H1 (cell line): ENCODE measurements around the gene ZNF454. TPM values are rescaled to one million over a fixed set of nuclear protein-coding genes. Genes with fewer than 3 reads are reported as not detected.

ENCODE experiments used
- ATF3 ChIP-seq: IDR thresholded peaks from 2 replicates; pipeline ENCODE4 v1.6.1; 2011; ENCODE audit warnings: low read depth, mild to moderate bottlenecking, low read length; ENCODE audit not compliant: insufficient read depth
- CBX8 ChIP-seq: fragments of 300-800, 300-1000 bp; sonication (generic); IDR thresholded peaks from 2 replicates; pipeline ENCODE4 v1.7.1; 2016; ENCODE audit warnings: low read depth, low read length, borderline replicate concordance
- CHD2 ChIP-seq: IDR thresholded peaks from 2 replicates; pipeline ENCODE4 v1.6.1; 2012; ENCODE audit warnings: low read length, improper control_type of control experiment
- CREB1 ChIP-seq: IDR thresholded peaks from 2 replicates; pipeline ENCODE4 v1.6.1; 2012; ENCODE audit warnings: inconsistent platforms
- CTCF ChIP-seq, 3 experiments: IDR thresholded peaks; 1 replicate in 2 of 3; 2 replicates in 1 of 3; pipeline versions ENCODE4 v1.5.1 to v1.6.1; 2011; ENCODE audit warnings: low read length in 3 of 3, mild to moderate bottlenecking in 3 of 3, inconsistent platforms in 2 of 3, low read depth in 1 of 3, moderate library complexity in 1 of 3; ENCODE audit not compliant: insufficient read depth in 1 of 3; ENCODE audit errors: control extremely low read depth in 1 of 3
- EGR1 ChIP-seq: IDR thresholded peaks from 2 replicates; pipeline ENCODE4 v1.6.1; 2011; ENCODE audit warnings: low read depth, low read length, borderline replicate concordance
- GTF2F1 ChIP-seq: IDR thresholded peaks from 2 replicates; pipeline ENCODE4 v1.6.1; 2012; ENCODE audit warnings: low read depth, low read length, improper control_type of control experiment, borderline replicate concordance
- HDAC2 ChIP-seq, 2 experiments: fragments of 300-600 bp in 1 of 2; sonication (generic) in 1 of 2; IDR thresholded peaks; 2 replicates each; pipeline ENCODE4 v1.6.1; 2011 to 2012; ENCODE audit warnings: low read depth in 2 of 2, low read length in 2 of 2, mild to moderate bottlenecking in 2 of 2, moderate library complexity in 2 of 2, borderline replicate concordance in 1 of 2, inconsistent platforms in 1 of 2
- HDAC6 ChIP-seq: IDR thresholded peaks from one replicate; pipeline ENCODE4 v1.7.1; 2012; ENCODE audit warnings: low read depth, mild to moderate bottlenecking, inconsistent platforms, low read length, moderate library complexity
- JUN ChIP-seq: IDR thresholded peaks from 2 replicates; pipeline ENCODE4 v1.6.1; 2011; ENCODE audit warnings: low read depth, mild to moderate bottlenecking, improper control_type of control experiment, low read length
- KDM4A ChIP-seq: IDR thresholded peaks from one replicate; pipeline ENCODE4 v1.7.1; 2012; ENCODE audit warnings: low read depth, mild to moderate bottlenecking, moderate library complexity, low read length, inconsistent platforms; ENCODE audit not compliant: severe bottlenecking
- MAFK ChIP-seq: IDR thresholded peaks from 2 replicates; pipeline ENCODE4 v1.6.1; 2012; ENCODE audit warnings: low read depth, mild to moderate bottlenecking, improper control_type of control experiment, low read length
- POLR2AphosphoS5 ChIP-seq: IDR thresholded peaks from 2 replicates; pipeline ENCODE4 v1.6.1; 2011; ENCODE audit warnings: low read depth, low read length
- RAD21 ChIP-seq, 2 experiments: IDR thresholded peaks in 1 of 2; conservative IDR thresholded peaks in 1 of 2; 2 replicates each; pipeline ENCODE4 v1.6.1; 2011; ENCODE audit warnings: low read depth in 2 of 2, low read length in 2 of 2, improper control_type of control experiment in 1 of 2, inconsistent platforms in 1 of 2, mild to moderate bottlenecking in 1 of 2, moderate library complexity in 1 of 2
- RNF2 ChIP-seq: fragments of 200-900, 300-1000 bp; sonication (generic); IDR thresholded peaks from 2 replicates; pipeline ENCODE4 v1.7.1; 2016; ENCODE audit warnings: borderline replicate concordance, low read depth, mild to moderate bottlenecking, antibody characterized with exemption, low read length; ENCODE audit not compliant: poor library complexity, severe bottlenecking; ENCODE audit errors: missing control alignments
- SIX5 ChIP-seq: IDR thresholded peaks from 2 replicates; pipeline ENCODE4 v1.6.1; 2011; ENCODE audit warnings: mild to moderate bottlenecking, low read depth, low read length
- TAF1 ChIP-seq: IDR thresholded peaks from 2 replicates; pipeline ENCODE4 v1.6.1; 2011; ENCODE audit warnings: mild to moderate bottlenecking, low read depth, low read length
- TAF7 ChIP-seq: optimal IDR thresholded peaks from 2 replicates; pipeline ENCODE3; 2011; ENCODE audit warnings: low read depth, mild to moderate bottlenecking, inconsistent platforms, low read length, moderate library complexity, borderline replicate concordance
- TBP ChIP-seq: IDR thresholded peaks from 2 replicates; pipeline ENCODE4 v1.6.1; 2011; ENCODE audit warnings: low read depth, low read length, improper control_type of control experiment
- YY1 ChIP-seq: IDR thresholded peaks from 2 replicates; pipeline ENCODE4 v1.6.1; 2011; ENCODE audit warnings: low read depth, mild to moderate bottlenecking, low read length
- polyA plus RNA-seq, 7 experiments: library from polyadenylated mRNA; depleted of rRNA in 3 of 7; stranded (reverse) in 5 of 7; unstranded in 2 of 7; fragments of >200 nt in 5 of 7; fragments of 200-250 nt in 2 of 7; gene quantifications; 1 replicate in 5 of 7; 2 replicates in 1 of 7; 4 replicates in 1 of 7; pipeline versions ENCODE4 v1.2.1 to v1.2.3, GENCODE V29; 2011 to 2013; ENCODE audit warnings: missing spikeins in 2 of 7, mixed read lengths in 2 of 7
- total RNA-seq: library from RNA; stranded (reverse); fragmentation: NEBNext Ultra II Directional; extraction: Animal tissue kit (Norgen Biotek cat#: 25700); gene quantifications from 2 replicates; pipeline ENCODE4 v1.2.1, GENCODE V29; 2021

The ZNF454 gene
- total and polyA plus RNA-seq, 2 of the 8 experiments (the other 6 are each of a cell fraction or from before 2014, with no cell fraction given): 0.33 to 1.2 TPM

- no peak for TF ChIP-seq POLR2AphosphoS5
- no peak for TF ChIP-seq SIX5
- no peak for TF ChIP-seq EGR1
- 0 out of 2 replicates have a peak, but pooled peaks have one; percentile 29 for TF ChIP-seq TAF1
- no peak for TF ChIP-seq ATF3
- no peak for TF ChIP-seq TAF7
- TF ChIP-seq HDAC6: no peak
- TF ChIP-seq CTCF (IDR thresholded peaks at IDR 0.05; ENCODE audit: control extremely low read depth in 1 of 3, insufficient read depth in 1 of 3, low read depth in 1 of 3, low read length in 3 of 3): no peak; a peak in 1 of 4 replicates
- no peak for TF ChIP-seq HDAC2 (IDR thresholded peaks at IDR 0.05; ENCODE audit: borderline replicate concordance in 1 of 2, low read depth in 2 of 2, low read length in 2 of 2)
- no peak for TF ChIP-seq YY1
- no peak for TF ChIP-seq RAD21 (IDR thresholded peaks at IDR 0.05 in 1 of 2, conservative IDR thresholded peaks at IDR 0.05 in 1 of 2; ENCODE audit: low read depth in 2 of 2, low read length in 2 of 2)
- no peak for TF ChIP-seq RNF2
- no peak for TF ChIP-seq CBX8
- no peak for TF ChIP-seq TBP
- no peak for TF ChIP-seq CHD2
- no peak for TF ChIP-seq GTF2F1
- TF ChIP-seq JUN: no peak
- TF ChIP-seq KDM4A: peak; percentile 59
- no peak for TF ChIP-seq MAFK
- TF ChIP-seq CREB1: no peak; the same call in 1 of the 2 replicates
Measured at GRCh38 chr5:178940569-178941360, at the start of gene ZNF454 (continued).
